GM12891 (cell line): Measurements from ENCODE around the gene SKI.

Experiments used
- POLR2A ChIP-seq: IDR thresholded peaks from 2 replicates; pipeline ENCODE4 v1.6.1; 2011; ENCODE audit warnings: low read depth, low read length, control low read depth
- POLR2AphosphoS5 ChIP-seq: IDR thresholded peaks from 2 replicates; pipeline ENCODE4 v1.6.1; 2011; ENCODE audit warnings: low read depth, low read length, control low read depth
- SPI1 ChIP-seq: IDR thresholded peaks from 2 replicates; pipeline ENCODE4 v1.6.1; 2011; ENCODE audit warnings: low read depth, low read length, control low read depth
- TAF1 ChIP-seq: IDR thresholded peaks from 2 replicates; pipeline ENCODE4 v1.6.1; 2011; ENCODE audit warnings: low read depth, low read length, control low read depth

GRCh38 chr1:2310332-2311183 is 82.4 kb downstream of the SKI start:
- no peak for TF ChIP-seq POLR2A
- TF ChIP-seq SPI1: no peak
- no peak for TF ChIP-seq POLR2AphosphoS5
- TF ChIP-seq TAF1: no peak
